Measurements from ENCODE around the gene MARF1. TPM values are rescaled to one million over a fixed set of nuclear protein-coding genes. Genes with fewer than 3 reads are reported as not detected.
"Not testable (repeated sequence)": the region's sequence is repeated elsewhere in the genome, so short reads cannot be mapped to it uniquely, and the experiment has no call there.

The MARF1 gene
- total RNA-seq, 2 experiments from 2014 or later: 156 to 157 TPM

GRCh38 chr16:15660203-15660601, 17.2 kb upstream of the MARF1 start:
- Mint-ChIP-seq H3K9me3 (no peaks in the 10 kb centered on the region), H3K36me3 (ENCODE audit: low read depth) (peaks cover 66% of the 10 kb centered on the region), H3K4me1 (ENCODE audit: low read depth) (peaks cover 61% of the 10 kb centered on the region), H3K27me3 (no peaks in the 10 kb centered on the region), H3K4me3 (no peak overlapping the region), H3K27ac (peak overlapping the region; percentile 90)
- H3K27me3 ChIP-seq (ENCODE audit: control insufficient read depth in 1 of 2, insufficient read depth in 2 of 2, low read length in 2 of 2): no peaks in the 10 kb centered on the region
- no peaks in the 10 kb centered on the region for H3K9me3 ChIP-seq (ENCODE audit: control insufficient read depth in 1 of 2, insufficient read depth in 1 of 2, low read length in 2 of 2)
- no peak overlapping the region for H3K27ac ChIP-seq (ENCODE audit: low read depth in 1 of 2, low read length in 2 of 2)
- H3K36me3 ChIP-seq (ENCODE audit: insufficient read depth, low read length): peaks cover 43% of the 10 kb centered on the region
- DNase-seq (no peak), ATAC-seq (ENCODE audit: poor library complexity) (no peak)
- H3K4me1 ChIP-seq (ENCODE audit: insufficient read depth, low read length): peaks cover 48% of the 10 kb centered on the region
- ChIA-PET CTCF (interaction anchor here (0.5 to 3.1 kb wide), 2 partner anchors 17 to 1140 kb away, joined by 3 to 11 read pairs; partner anchors contain the start of gene MARF1), POLR2A (interaction anchor here (4.5 kb wide), 1 partner anchor 17 kb away, joined by 28 read pairs; the partner anchor contains the start of gene MARF1)
- TF ChIP-seq, protein P1, sequence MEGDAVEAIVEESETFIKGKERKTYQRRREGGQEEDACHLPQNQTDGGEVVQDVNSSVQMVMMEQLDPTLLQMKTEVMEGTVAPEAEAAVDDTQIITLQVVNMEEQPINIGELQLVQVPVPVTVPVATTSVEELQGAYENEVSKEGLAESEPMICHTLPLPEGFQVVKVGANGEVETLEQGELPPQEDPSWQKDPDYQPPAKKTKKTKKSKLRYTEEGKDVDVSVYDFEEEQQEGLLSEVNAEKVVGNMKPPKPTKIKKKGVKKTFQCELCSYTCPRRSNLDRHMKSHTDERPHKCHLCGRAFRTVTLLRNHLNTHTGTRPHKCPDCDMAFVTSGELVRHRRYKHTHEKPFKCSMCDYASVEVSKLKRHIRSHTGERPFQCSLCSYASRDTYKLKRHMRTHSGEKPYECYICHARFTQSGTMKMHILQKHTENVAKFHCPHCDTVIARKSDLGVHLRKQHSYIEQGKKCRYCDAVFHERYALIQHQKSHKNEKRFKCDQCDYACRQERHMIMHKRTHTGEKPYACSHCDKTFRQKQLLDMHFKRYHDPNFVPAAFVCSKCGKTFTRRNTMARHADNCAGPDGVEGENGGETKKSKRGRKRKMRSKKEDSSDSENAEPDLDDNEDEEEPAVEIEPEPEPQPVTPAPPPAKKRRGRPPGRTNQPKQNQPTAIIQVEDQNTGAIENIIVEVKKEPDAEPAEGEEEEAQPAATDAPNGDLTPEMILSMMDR (IDR thresholded peaks at IDR 0.05): no peak
- no peak overlapping the region for H3K4me3 ChIP-seq (ENCODE audit: low read length)
- intact Hi-C loops (cut with DNase I, micrococcal nuclease): no loop called here

GRCh38 chr16:15658556-15658955, 15.6 kb upstream of the MARF1 start:
- DNase-seq: no peak
- Histone ChIP-seq H3K27ac (ENCODE audit: low read depth in 1 of 2, low read length in 2 of 2) (peak overlapping the region; percentile 40 to 49), H3K36me3 (ENCODE audit: insufficient read depth, low read length) (peaks cover 38% of the 10 kb centered on the region), H3K4me3 (ENCODE audit: low read length) (no peak overlapping the region), H3K27me3 (ENCODE audit: control insufficient read depth in 1 of 2, insufficient read depth in 2 of 2, low read length in 2 of 2) (no peaks in the 10 kb centered on the region), H3K9me3 (ENCODE audit: control insufficient read depth in 1 of 2, insufficient read depth in 1 of 2, low read length in 2 of 2) (no peaks in the 10 kb centered on the region), H3K4me1 (ENCODE audit: insufficient read depth, low read length) (peaks cover 59% of the 10 kb centered on the region)
- H3K9me3 Mint-ChIP-seq: no peaks in the 10 kb centered on the region
- ATAC-seq (ENCODE audit: poor library complexity): no peak
- H3K4me1 Mint-ChIP-seq (ENCODE audit: low read depth): peaks cover 68% of the 10 kb centered on the region
- H3K4me3 Mint-ChIP-seq: peak overlapping the region; percentile 76
- CTCF ChIA-PET: interaction anchor here (0.9 to 1.4 kb wide), 2 partner anchors 16 to 23 kb away, joined by 5 read pairs; partner anchors contain the start of gene MARF1
- H3K36me3 Mint-ChIP-seq (ENCODE audit: low read depth): peaks cover 57% of the 10 kb centered on the region
- intact Hi-C loops (cut with DNase I, micrococcal nuclease): no loop called here
- peak overlapping the region; percentile 90 for H3K27ac Mint-ChIP-seq
- POLR2A ChIA-PET: interaction anchor here (1.1 to 4.5 kb wide), 4 partner anchors 11 to 19 kb away, joined by 3 to 28 read pairs (median 8); partner anchors contain the start of gene MARF1
- TF ChIP-seq, protein P1 (IDR thresholded peaks at IDR 0.05): no peak
- H3K27me3 Mint-ChIP-seq: no peaks in the 10 kb centered on the region

DNA sequence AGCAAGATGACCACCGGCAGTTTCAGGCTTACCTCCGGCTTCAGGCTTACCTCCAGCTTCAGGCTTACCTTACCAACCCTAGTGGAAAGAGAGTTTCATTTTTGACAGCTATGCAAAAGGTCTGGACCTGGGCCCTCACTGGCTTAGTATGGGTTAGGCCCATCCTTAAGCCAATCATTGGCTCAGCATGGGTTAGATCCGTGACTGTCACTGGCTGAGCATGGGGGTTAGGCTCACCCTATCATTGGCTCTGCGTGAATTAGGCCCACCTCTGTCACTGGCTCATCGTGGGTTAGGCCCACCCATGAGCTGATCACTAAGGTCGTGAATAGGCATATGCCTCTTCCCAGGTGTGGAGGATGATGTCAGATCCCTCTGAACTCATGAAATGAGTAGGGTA, 15.2 kb upstream of the MARF1 start:
- ChIA-PET CTCF (interaction anchor here (0.9 to 1.4 kb wide), 2 partner anchors 15 to 24 kb away, joined by 5 read pairs; partner anchors contain the start of gene MARF1), POLR2A (interaction anchor here (1.7 to 4.5 kb wide), 3 partner anchors 14 to 19 kb away, joined by 6 to 28 read pairs (median 10); partner anchors contain the start of gene MARF1)
- Mint-ChIP-seq H3K36me3 (ENCODE audit: low read depth) (peaks cover 55% of the 10 kb centered on the region), H3K9me3 (no peaks in the 10 kb centered on the region), H3K27me3 (no peaks in the 10 kb centered on the region), H3K27ac (peak overlapping the region; percentile 90), H3K4me1 (ENCODE audit: low read depth) (peaks cover 70% of the 10 kb centered on the region), H3K4me3 (no peak overlapping the region)
- intact Hi-C loops (cut with DNase I, micrococcal nuclease): no loop called here
- ATAC-seq (ENCODE audit: poor library complexity) (no peak), DNase-seq (no peak)
- Histone ChIP-seq H3K27me3 (ENCODE audit: control insufficient read depth in 1 of 2, insufficient read depth in 2 of 2, low read length in 2 of 2) (no peaks in the 10 kb centered on the region), H3K9me3 (ENCODE audit: control insufficient read depth in 1 of 2, insufficient read depth in 1 of 2, low read length in 2 of 2) (no peaks in the 10 kb centered on the region), H3K36me3 (ENCODE audit: insufficient read depth, low read length) (peaks cover 36% of the 10 kb centered on the region), H3K4me1 (ENCODE audit: insufficient read depth, low read length) (peaks cover 62% of the 10 kb centered on the region), H3K27ac (ENCODE audit: low read depth in 1 of 2, low read length in 2 of 2) (peak overlapping the region in 1 of 2 donors; percentile 40), H3K4me3 (ENCODE audit: low read length) (no peak overlapping the region)
- TF ChIP-seq, protein P1 (IDR thresholded peaks at IDR 0.05): no peak

DNA sequence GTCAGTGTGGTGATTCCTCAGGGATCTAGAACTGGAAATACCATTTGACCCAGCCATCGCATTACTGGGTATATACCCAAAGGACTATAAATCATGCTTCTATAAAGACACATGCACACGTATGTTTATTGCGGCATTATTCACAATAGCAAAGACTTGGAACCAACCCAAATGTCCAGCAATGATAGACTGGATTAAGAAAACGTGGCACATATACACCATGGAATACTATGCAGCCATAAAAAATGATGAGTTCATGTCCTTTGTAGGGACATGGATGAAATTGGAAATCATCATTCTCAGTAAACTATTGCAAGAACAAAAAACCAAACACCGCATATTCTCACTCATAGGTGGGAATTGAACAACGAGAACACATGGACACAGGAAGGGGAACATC, 12.6 kb upstream of the MARF1 start:
- H3K27ac ChIP-seq (ENCODE audit: low read depth in 1 of 2, low read length in 2 of 2); POLR2A ChIA-PET; H3K4me3 ChIP-seq (ENCODE audit: low read length); H3K27ac Mint-ChIP-seq; DNase-seq; H3K4me3 Mint-ChIP-seq; H3K27me3 ChIP-seq (ENCODE audit: control insufficient read depth in 1 of 2, insufficient read depth in 2 of 2, low read length in 2 of 2); H3K9me3 Mint-ChIP-seq; CTCF ChIA-PET; H3K27me3 Mint-ChIP-seq; intact Hi-C loops (cut with DNase I, micrococcal nuclease); ATAC-seq (ENCODE audit: poor library complexity); H3K9me3 ChIP-seq (ENCODE audit: control insufficient read depth in 1 of 2, insufficient read depth in 1 of 2, low read length in 2 of 2): not testable (repeated sequence)
- peaks cover 75% of the 10 kb centered on the region for H3K4me1 ChIP-seq (ENCODE audit: insufficient read depth, low read length)
- H3K36me3 Mint-ChIP-seq (ENCODE audit: low read depth): peaks cover 54% of the 10 kb centered on the region
- H3K4me1 Mint-ChIP-seq (ENCODE audit: low read depth): peaks cover 70% of the 10 kb centered on the region
- peaks cover 30% of the 10 kb centered on the region for H3K36me3 ChIP-seq (ENCODE audit: insufficient read depth, low read length)
